ENCODE measurements around the gene TMEM151B. TPM values are rescaled to one million over a fixed set of nuclear protein-coding genes. Genes with fewer than 3 reads are reported as not detected.

TMEM151B gene
- total and polyA plus RNA-seq, 9 of the 15 experiments (the other 6 are each of a cell fraction or from before 2014, with no cell fraction given), result not detected

DNA sequence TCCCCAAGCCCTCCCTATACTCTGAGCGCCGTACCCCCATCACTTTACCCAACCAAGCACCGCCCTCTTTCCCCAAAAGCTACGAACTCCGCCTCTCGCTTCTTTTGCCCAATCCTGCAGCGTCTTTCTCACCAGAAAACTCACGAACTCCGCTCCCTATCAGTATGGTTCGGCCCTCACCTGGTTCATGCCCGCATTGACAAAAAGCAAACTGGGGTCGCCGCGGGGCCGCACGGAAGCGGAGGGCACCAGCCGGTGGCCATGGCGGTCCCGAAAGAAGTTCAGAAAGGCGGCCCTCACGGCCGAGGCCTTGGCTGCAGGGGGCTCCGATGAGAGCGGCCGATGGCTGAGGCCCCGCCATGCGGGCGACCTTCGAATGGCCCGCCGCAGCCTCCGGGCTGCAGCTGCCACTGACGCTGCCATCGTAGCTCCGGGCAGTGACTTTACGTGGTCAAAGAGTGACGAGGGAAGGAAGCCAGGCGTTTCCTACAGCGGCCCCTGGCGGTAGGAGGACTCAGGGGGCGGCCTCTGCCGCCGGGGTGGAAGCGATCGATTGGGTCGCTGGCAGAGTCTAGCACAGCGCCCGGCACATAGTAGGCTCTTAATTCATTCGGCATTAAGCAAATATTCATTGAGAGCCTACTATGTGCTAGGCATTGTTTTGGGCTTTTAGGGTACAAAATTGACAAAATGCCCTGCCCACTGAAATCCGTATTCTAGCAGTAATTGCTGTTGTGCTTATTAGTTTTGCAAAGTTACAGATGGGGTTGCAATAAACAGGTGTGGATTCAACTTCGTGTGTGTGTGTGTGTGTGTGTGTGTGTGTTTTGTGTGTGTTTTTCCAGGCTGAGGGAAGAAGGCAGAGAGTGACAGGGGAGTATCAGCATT, 42.9 kb downstream of the TMEM151B start, which contains the start of gene AARS2 (continued):
- TF ChIP-seq FOXK2 (conservative IDR thresholded peaks at IDR 0.05 in 1 of 2, IDR thresholded peaks at IDR 0.05 in 1 of 2; ENCODE audit: low read depth in 2 of 2) (peak in 1 of 2 experiments; percentile 40; a peak in 2 of 4 replicates), MCM5 (IDR thresholded peaks at IDR 0.05; ENCODE audit: low read depth) (no peak), SAP30 (IDR thresholded peaks at IDR 0.05; ENCODE audit: borderline replicate concordance, insufficient read depth, low read depth, low read length, poor library complexity, severe bottlenecking) (peak; percentile 86), CHD4 (IDR thresholded peaks at IDR 0.05; ENCODE audit: insufficient read depth, insufficient replicate concordance, low read depth, low read length, poor library complexity, severe bottlenecking) (peak; percentile 98), HDAC3 (IDR thresholded peaks at IDR 0.05; ENCODE audit: borderline replicate concordance, partially characterized antibody) (no peak), ZNF133 (CRISPR knock-in tag; IDR thresholded peaks at IDR 0.05) (no peak), KLF13 (tag; IDR thresholded peaks at IDR 0.05; ENCODE audit: borderline replicate concordance, low read depth) (peak; percentile 77), SNRNP70 (optimal IDR thresholded peaks at IDR 0.05; ENCODE audit: low read depth, low read length) (no peak), PHF21A (IDR thresholded peaks at IDR 0.05; ENCODE audit: borderline replicate concordance, low read depth) (0 out of 2 replicates have a peak, but pooled peaks have one; percentile 8), PHTF2 (CRISPR knock-in tag; IDR thresholded peaks at IDR 0.05) (no peak), EP400 (IDR thresholded peaks at IDR 0.05) (peak; percentile 94), CBX2 (IDR thresholded peaks at IDR 0.05; ENCODE audit: insufficient read depth, low read length, poor library complexity, severe bottlenecking) (no peak), BCOR (IDR thresholded peaks at IDR 0.05) (peak; percentile 88), ZNF274 (IDR thresholded peaks at IDR 0.05; ENCODE audit: borderline replicate concordance, low read depth, low read length) (no peak), HNRNPK (IDR thresholded peaks at IDR 0.05; ENCODE audit: low read depth, low read length, poor library complexity, severe bottlenecking) (no peak), ZFP36 (IDR thresholded peaks at IDR 0.05; ENCODE audit: low read depth, low read length, partially characterized antibody) (peak; percentile 30), YBX1 (IDR thresholded peaks at IDR 0.05) (no peak), ZSCAN32 (CRISPR knock-in tag; IDR thresholded peaks at IDR 0.05) (no peak), FOXM1 (IDR thresholded peaks at IDR 0.05; ENCODE audit: low read depth) (peak; percentile 30; the same call in 1 of the 2 replicates), FOXM1 (CRISPR knock-in tag; IDR thresholded peaks at IDR 0.05; ENCODE audit: low read depth) (no peak), NCOA1 (IDR thresholded peaks at IDR 0.05; ENCODE audit: low read depth) (no peak; the same call in 1 of the 2 replicates), ARHGAP35 (IDR thresholded peaks at IDR 0.05; ENCODE audit: partially characterized antibody) (no peak)
- TF ChIP-seq, protein P1, sequence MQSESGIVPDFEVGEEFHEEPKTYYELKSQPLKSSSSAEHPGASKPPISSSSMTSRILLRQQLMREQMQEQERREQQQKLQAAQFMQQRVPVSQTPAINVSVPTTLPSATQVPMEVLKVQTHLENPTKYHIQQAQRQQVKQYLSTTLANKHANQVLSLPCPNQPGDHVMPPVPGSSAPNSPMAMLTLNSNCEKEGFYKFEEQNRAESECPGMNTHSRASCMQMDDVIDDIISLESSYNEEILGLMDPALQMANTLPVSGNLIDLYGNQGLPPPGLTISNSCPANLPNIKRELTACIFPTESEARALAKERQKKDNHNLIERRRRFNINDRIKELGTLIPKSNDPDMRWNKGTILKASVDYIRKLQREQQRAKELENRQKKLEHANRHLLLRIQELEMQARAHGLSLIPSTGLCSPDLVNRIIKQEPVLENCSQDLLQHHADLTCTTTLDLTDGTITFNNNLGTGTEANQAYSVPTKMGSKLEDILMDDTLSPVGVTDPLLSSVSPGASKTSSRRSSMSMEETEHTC (IDR thresholded peaks at IDR 0.05), result peak; percentile 49; the same call in 1 of the 2 replicates
- TF ChIP-seq, protein P2, sequence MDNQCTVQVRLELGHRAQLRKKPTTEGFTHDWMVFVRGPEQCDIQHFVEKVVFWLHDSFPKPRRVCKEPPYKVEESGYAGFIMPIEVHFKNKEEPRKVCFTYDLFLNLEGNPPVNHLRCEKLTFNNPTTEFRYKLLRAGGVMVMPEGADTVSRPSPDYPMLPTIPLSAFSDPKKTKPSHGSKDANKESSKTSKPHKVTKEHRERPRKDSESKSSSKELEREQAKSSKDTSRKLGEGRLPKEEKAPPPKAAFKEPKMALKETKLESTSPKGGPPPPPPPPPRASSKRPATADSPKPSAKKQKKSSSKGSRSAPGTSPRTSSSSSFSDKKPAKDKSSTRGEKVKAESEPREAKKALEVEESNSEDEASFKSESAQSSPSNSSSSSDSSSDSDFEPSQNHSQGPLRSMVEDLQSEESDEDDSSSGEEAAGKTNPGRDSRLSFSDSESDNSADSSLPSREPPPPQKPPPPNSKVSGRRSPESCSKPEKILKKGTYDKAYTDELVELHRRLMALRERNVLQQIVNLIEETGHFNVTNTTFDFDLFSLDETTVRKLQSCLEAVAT (IDR thresholded peaks at IDR 0.05), result peak in 1 of 2 experiments; percentile 41; a peak in 1 of 4 replicates

Data from K562 (cell line).